ENCODE data around the gene OGT. TPM values are rescaled to one million over a fixed set of nuclear protein-coding genes. Genes with fewer than 3 reads are reported as not detected.
"Not testable (repeated sequence)": the region's sequence is repeated elsewhere in the genome, so short reads cannot be mapped to it uniquely, and the experiment has no call there.

OGT gene
- total and polyA plus RNA-seq, 8 donors: 117 to 325 (median 277) TPM

DNA sequence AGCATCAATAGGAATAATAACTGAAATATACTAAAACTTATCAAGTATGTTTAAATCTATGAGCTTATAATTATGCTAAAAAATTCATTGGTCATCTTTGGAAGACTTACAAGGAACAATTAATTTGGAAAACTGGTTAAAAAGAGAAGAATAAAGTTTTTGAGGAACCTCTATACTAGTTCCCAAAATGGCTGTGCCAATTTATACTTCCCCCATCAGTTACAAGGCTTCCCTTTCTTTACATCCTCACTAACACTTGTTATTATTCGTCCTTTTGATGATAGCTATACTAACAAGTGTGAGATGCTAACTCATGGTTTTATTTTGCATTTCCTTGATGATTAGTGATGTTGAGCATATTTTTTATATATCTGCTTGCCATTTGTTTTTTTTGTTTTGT lies 17.1 kb downstream of the OGT start:
- no peak overlapping the region for H3K4me3 ChIP-seq
- ATAC-seq: no peak
- peaks cover 0 to 68% of the 10 kb centered on the region in 2 donors for H3K36me3 ChIP-seq
- no peak for DNase-seq
- no peaks in the 10 kb centered on the region for H3K9me3 ChIP-seq
- peak overlapping the region in 1 of 2 donors; percentile 37 for H3K27ac ChIP-seq
- H3K27me3 ChIP-seq: no peaks in the 10 kb centered on the region
- intact Hi-C loops (cut with DNase I): no loop called here
- H3K4me1 ChIP-seq: peaks cover 0 to 9% of the 10 kb centered on the region in 2 donors
- no peak for TF ChIP-seq CTCF (IDR thresholded peaks at IDR 0.05)

- H3K27me3 ChIP-seq: no peaks in the 10 kb centered on the region
- intact Hi-C loops (cut with DNase I): no loop called here
- H3K27ac ChIP-seq: no peak overlapping the region
- H3K36me3 ChIP-seq: peaks cover 0 to 67% of the 10 kb centered on the region in 2 donors
- TF ChIP-seq CTCF (IDR thresholded peaks at IDR 0.05): no peak
- no peak overlapping the region for H3K4me3 ChIP-seq
- DNase-seq (no peak), ATAC-seq (no peak)
- peaks cover 0 to 6% of the 10 kb centered on the region in 2 donors for H3K4me1 ChIP-seq
- no peaks in the 10 kb centered on the region for H3K9me3 ChIP-seq
Measured at GRCh38 chrX:71550578-71550977, 17.7 kb downstream of the OGT start.

DNA sequence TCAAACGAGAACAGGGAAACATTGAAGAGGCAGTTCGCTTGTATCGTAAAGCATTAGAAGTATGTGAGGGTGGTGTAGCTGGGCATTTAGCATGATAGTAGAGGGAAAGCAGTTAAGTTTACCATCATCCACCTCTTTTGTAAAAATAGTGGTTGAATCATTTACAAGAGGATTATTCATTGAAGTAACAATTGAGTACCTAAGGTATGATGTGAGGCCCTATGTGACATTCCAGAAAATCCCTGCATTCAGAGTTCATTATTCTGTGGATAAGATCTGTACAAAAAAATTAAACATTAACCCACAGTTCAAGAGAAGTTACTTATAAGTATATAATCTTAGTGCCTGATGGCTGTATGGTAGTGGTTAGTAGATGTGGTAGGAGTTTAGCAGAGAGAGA lies 23.1 kb downstream of the OGT start:
- Histone ChIP-seq H3K27me3 (no peaks in the 10 kb centered on the region), H3K27ac (no peak overlapping the region), H3K4me3 (no peak overlapping the region), H3K36me3 (peaks cover 0 to 88% of the 10 kb centered on the region in 2 donors), H3K4me1 (no peaks in the 10 kb centered on the region), H3K9me3 (no peaks in the 10 kb centered on the region)
- ATAC-seq: no peak
- TF ChIP-seq CTCF (IDR thresholded peaks at IDR 0.05): no peak
- intact Hi-C loops (cut with DNase I): no loop called here
- no peak for DNase-seq

DNA sequence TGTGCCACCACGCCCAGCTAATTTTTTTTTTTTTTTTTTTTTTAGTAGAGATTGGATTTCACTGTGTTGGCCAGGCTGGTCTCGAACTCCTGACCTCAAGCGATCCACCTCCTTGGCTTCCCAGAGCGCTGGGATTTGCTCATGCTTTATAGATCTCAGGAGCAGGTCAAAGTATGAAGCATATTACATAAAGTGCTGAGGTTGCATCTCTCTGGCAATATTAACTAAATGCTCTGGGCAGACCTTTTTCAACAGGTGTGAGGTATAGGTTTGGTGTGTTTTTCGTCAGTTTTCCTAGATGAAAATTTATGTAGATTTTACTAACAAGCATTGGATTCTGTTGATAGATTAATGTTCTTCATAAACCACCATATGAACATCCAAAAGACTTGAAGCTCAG lies 26.0 kb downstream of the OGT start:
- DNase-seq (no peak), ATAC-seq (no peak)
- H3K4me3 ChIP-seq: no peak overlapping the region
- no peak for TF ChIP-seq CTCF (IDR thresholded peaks at IDR 0.05)
- intact Hi-C loops (cut with DNase I): no loop called here
- no peaks in the 10 kb centered on the region for H3K27me3 ChIP-seq
- H3K9me3 ChIP-seq: no peaks in the 10 kb centered on the region
- H3K36me3 ChIP-seq: peaks cover 0 to 93% of the 10 kb centered on the region in 2 donors
- no peak overlapping the region for H3K27ac ChIP-seq
- H3K4me1 ChIP-seq: no peaks in the 10 kb centered on the region

GRCh38 chrX:71559773-71560172 lies 26.9 kb downstream of the OGT start:
- H3K27ac ChIP-seq; H3K4me1 ChIP-seq; intact Hi-C loops (cut with DNase I); ATAC-seq; DNase-seq; H3K9me3 ChIP-seq; H3K4me3 ChIP-seq; H3K27me3 ChIP-seq: not testable (repeated sequence)
- peaks cover 0 to 97% of the 10 kb centered on the region in 2 donors for H3K36me3 ChIP-seq

DNA sequence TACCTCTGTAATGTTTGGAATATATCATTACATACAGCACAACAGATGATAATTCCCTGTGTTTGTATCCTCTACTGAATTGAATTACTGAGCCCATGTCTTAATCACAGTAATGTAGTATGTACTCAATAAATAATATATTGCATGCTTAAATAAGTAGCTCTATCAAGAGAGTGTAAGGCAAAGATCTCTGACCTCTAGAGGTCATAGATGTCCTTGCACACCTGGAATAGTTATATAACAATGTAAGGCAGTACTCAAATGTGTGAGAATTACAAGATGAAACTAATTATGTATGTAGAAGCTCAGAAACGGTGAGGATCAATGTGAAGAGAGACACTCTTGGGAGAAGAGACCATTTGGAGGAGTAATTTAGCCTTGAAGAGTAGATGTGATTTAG lies 31.0 kb downstream of the OGT start:
- DNase-seq (no peak), ATAC-seq (no peak)
- H3K36me3 ChIP-seq: peaks cover 0 to 100% of the 10 kb centered on the region in 2 donors
- no peak for TF ChIP-seq CTCF (IDR thresholded peaks at IDR 0.05)
- intact Hi-C loops (cut with DNase I): no loop called here
- no peak overlapping the region for H3K27ac ChIP-seq
- H3K4me3 ChIP-seq: no peak overlapping the region
- no peaks in the 10 kb centered on the region for H3K4me1 ChIP-seq
- no peaks in the 10 kb centered on the region for H3K9me3 ChIP-seq
- no peaks in the 10 kb centered on the region for H3K27me3 ChIP-seq
